DND-41 (cell line): ENCODE data around the gene EHD3.

Experiments
- ATAC-seq: fragments of 200-7000 bp; cut with Tn5 transposase; 3 replicates; pipeline ENCODE4 v1.9.1; 2021; ENCODE audit warnings: low read depth; ENCODE audit not compliant: insufficient read depth
- DNase-seq: peaks from one replicate; pipeline ENCODE4 v3.0.0-alpha.2; 2020
- H2AFZ ChIP-seq: 2 replicates; pipeline ENCODE4 v1.6.0; 2012; ENCODE audit warnings: low read depth, low read length
- H3K27ac ChIP-seq: 2 replicates; pipeline ENCODE4 v1.5.1; 2012; ENCODE audit warnings: low read length, inconsistent platforms
- H3K27me3 ChIP-seq: fragments of 200-600 bp; sonication (generic); 2 replicates; pipeline ENCODE4 v1.6.0; 2012; ENCODE audit warnings: low read length, mild to moderate bottlenecking, inconsistent platforms; ENCODE audit not compliant: insufficient read depth, poor library complexity
- H3K36me3 ChIP-seq: 2 replicates; pipeline ENCODE4 v1.5.1; 2012; ENCODE audit warnings: low read length, inconsistent platforms; ENCODE audit not compliant: insufficient read depth
- H3K4me1 ChIP-seq: 2 replicates; pipeline ENCODE4 v1.5.1; 2012; ENCODE audit warnings: mild to moderate bottlenecking, low read length; ENCODE audit not compliant: insufficient read depth
- H3K4me2 ChIP-seq: 2 replicates; pipeline ENCODE4 v1.6.0; 2012; ENCODE audit warnings: mild to moderate bottlenecking, moderate library complexity, low read length, inconsistent platforms; ENCODE audit not compliant: insufficient read depth
- H3K4me3 ChIP-seq, 2 experiments: fragments of 200-600 bp in 1 of 2; shearing (Covaris generic) in 1 of 2; 2 replicates each; pipeline ENCODE4 v1.5.1; 2012 to 2016; ENCODE audit warnings: inconsistent platforms in 2 of 2, low read length in 2 of 2, mild to moderate bottlenecking in 2 of 2, low read depth in 1 of 2, moderate library complexity in 1 of 2
- H3K79me2 ChIP-seq: 2 replicates; pipeline ENCODE4 v1.6.0; 2012; ENCODE audit warnings: low read length, inconsistent platforms; ENCODE audit not compliant: insufficient read depth
- H3K9ac ChIP-seq: 2 replicates; pipeline ENCODE4 v1.6.0; 2012; ENCODE audit warnings: low read depth, mild to moderate bottlenecking, inconsistent platforms, low read length, moderate library complexity
- H3K9me3 ChIP-seq: 2 replicates; pipeline ENCODE4 v1.5.1; 2012; ENCODE audit warnings: low read length, moderate library complexity, mild to moderate bottlenecking, inconsistent platforms; ENCODE audit not compliant: insufficient read depth, severe bottlenecking
- H4K20me1 ChIP-seq: 2 replicates; pipeline ENCODE4 v1.6.0; 2012; ENCODE audit warnings: low read length; ENCODE audit not compliant: insufficient read depth
- EZH2 ChIP-seq: IDR thresholded peaks from 3 replicates; pipeline ENCODE4 v1.6.1; 2012; ENCODE audit warnings: borderline replicate concordance, low read depth, mild to moderate bottlenecking, moderate library complexity, low read length, inconsistent platforms; ENCODE audit not compliant: severe bottlenecking
- TF ChIP-seq, protein P1 (sequence below): IDR thresholded peaks from 2 replicates; pipeline ENCODE4 v1.5.1; 2012; ENCODE audit warnings: borderline replicate concordance, low read length, moderate library complexity, mild to moderate bottlenecking; ENCODE audit not compliant: poor library complexity, severe bottlenecking; ENCODE audit errors: extremely low read depth

Gene EHD3

DNA sequence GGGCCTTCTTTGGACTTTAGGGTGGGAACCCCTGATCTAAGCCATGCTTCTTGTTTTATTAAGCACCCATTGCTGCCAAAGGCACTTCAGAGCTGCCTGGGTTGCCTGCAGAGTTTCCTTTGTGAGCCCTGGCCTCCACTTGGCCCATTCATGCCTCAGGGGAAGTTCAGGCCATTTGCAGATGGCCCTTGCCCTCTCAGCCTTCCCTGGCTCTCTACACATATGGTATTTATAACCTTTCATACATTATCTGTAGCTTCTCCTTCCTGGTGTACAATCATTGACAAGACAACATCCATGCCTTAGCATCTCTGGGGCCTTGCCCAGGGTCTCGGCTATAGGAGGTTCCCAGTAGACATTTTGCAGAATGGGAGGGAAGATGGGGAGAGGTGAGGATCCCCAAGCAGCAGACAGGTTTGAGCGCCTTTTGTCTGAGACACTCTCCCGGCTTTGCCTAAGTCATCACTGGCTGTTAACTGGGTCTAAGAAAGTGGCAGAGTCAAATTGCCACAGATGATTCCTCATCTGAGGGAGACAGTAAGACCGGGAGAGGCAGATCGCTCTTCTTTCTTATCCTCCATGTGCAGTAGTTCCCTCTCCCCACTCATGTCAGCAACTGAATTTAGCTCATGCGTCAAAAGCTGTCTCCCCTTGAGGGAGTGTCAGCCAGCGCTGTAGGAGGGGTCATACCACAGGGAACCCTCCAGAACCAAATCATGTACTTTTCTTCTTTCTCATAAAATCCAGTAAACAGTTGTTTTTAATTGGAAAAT lies 2.7 kb downstream of the EHD3 start:
- DNase-seq (no peak), ATAC-seq (no peak)
- no peak overlapping the region for H3K27ac ChIP-seq
- H3K9ac ChIP-seq = no peak overlapping the region
- TF ChIP-seq, protein P1, sequence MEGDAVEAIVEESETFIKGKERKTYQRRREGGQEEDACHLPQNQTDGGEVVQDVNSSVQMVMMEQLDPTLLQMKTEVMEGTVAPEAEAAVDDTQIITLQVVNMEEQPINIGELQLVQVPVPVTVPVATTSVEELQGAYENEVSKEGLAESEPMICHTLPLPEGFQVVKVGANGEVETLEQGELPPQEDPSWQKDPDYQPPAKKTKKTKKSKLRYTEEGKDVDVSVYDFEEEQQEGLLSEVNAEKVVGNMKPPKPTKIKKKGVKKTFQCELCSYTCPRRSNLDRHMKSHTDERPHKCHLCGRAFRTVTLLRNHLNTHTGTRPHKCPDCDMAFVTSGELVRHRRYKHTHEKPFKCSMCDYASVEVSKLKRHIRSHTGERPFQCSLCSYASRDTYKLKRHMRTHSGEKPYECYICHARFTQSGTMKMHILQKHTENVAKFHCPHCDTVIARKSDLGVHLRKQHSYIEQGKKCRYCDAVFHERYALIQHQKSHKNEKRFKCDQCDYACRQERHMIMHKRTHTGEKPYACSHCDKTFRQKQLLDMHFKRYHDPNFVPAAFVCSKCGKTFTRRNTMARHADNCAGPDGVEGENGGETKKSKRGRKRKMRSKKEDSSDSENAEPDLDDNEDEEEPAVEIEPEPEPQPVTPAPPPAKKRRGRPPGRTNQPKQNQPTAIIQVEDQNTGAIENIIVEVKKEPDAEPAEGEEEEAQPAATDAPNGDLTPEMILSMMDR = no peak
- no peak for TF ChIP-seq EZH2
- H4K20me1 ChIP-seq = no peaks in the 10 kb centered on the region
- H2AFZ ChIP-seq = no peak overlapping the region
- H3K4me3 ChIP-seq = no peak overlapping the region
- H3K4me1 ChIP-seq = peaks cover 29% of the 10 kb centered on the region
- H3K36me3 ChIP-seq = no peaks in the 10 kb centered on the region
- H3K27me3 ChIP-seq = no peaks in the 10 kb centered on the region
- H3K79me2 ChIP-seq = no peaks in the 10 kb centered on the region
- no peaks in the 10 kb centered on the region for H3K9me3 ChIP-seq
- no peak overlapping the region for H3K4me2 ChIP-seq

DNA sequence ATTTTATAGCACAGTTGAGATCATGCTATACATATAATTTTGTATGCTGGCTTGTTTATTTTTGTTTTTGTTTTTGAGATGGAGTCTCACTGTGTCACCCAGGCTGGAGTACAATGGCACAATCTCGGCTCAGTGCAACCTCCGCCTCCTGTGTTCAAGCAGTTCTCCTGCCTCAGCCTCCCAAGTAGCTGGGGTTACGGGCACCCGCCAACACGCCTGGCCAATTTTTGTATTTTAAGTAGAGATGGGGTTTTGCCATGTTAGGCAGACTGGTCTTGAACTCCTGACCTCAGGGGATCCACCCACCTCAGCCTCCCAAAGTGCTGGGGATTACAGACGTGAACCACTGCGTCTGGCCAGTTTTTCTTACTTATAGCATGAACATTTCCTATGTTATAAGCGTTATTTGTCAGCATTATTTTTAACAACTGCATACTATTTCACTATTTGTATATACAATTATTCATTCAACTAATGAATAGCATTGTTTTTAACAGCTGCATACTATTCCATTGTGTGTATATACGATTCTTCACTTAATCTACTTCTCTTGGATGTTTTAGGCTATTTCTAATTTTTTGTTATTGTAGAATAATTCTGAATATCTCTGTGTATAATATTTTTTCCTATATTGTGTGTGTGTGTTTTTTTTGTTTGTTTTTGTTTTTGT lies 3.5 kb downstream of the EHD3 start:
- Histone ChIP-seq H3K27ac (no peak overlapping the region), H4K20me1 (no peaks in the 10 kb centered on the region), H3K4me1 (peaks cover 35% of the 10 kb centered on the region), H3K4me3 (no peak overlapping the region), H3K27me3 (no peaks in the 10 kb centered on the region), H2AFZ (no peak overlapping the region), H3K9me3 (no peaks in the 10 kb centered on the region), H3K79me2 (no peaks in the 10 kb centered on the region), H3K36me3 (no peaks in the 10 kb centered on the region), H3K4me2 (no peak overlapping the region), H3K9ac (no peak overlapping the region)
- TF ChIP-seq, protein P1 = no peak
- no peak for TF ChIP-seq EZH2
- DNase-seq (no peak), ATAC-seq (no peak)

DNA sequence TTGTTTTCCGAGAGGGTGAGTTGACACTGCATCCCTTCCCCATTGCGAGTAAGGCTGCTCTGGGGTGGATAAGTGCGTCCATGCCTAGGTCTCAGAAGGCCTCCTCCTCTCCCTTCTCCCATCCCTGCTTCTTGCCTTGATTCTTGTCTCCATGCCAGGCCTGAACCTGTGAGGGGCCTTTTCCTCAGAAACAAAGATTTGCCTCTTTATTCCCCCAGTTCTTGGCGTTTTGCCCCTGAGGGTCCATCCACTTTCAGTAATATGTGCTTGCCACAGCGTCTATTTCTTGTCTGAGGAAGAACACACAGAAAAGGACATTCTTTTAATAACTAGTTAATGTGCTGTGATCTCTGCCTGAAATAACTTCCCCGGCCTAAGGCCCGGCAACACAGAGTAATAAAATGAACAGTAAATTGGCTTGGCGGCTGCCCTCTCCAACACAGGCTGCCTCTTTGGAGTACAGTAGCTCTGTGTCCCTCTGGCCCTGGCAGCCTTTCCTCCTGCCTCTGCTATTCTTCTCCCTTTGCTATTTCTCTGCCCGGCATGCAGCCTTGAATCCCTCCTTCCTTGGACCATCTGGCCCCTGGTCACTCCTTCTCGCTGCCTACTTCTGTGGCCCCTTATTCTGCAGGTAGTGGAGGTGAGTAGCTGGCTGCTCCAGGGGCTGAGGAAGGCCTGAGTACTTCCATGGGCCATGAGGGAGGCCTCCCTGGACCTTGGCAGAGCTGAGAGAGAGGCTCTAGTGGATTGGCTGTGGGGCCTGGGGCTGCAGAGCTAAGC lies 4.4 kb downstream of the EHD3 start:
- Histone ChIP-seq H3K4me3 (no peak overlapping the region), H3K27ac (no peak overlapping the region), H3K36me3 (no peaks in the 10 kb centered on the region), H3K9ac (no peak overlapping the region), H3K27me3 (no peaks in the 10 kb centered on the region), H3K4me2 (no peak overlapping the region), H3K4me1 (peaks cover 26% of the 10 kb centered on the region), H2AFZ (no peak overlapping the region), H3K79me2 (no peaks in the 10 kb centered on the region), H3K9me3 (no peaks in the 10 kb centered on the region), H4K20me1 (no peaks in the 10 kb centered on the region)
- no peak for DNase-seq
- no peak for ATAC-seq
- TF ChIP-seq EZH2 = no peak
- TF ChIP-seq, protein P1 = no peak
